ENCODE data around the gene FBH1.
"Not testable (repeated sequence)": the region's sequence is repeated elsewhere in the genome, so short reads cannot be mapped to it uniquely, and the experiment has no call there.

The FBH1 gene

DNA sequence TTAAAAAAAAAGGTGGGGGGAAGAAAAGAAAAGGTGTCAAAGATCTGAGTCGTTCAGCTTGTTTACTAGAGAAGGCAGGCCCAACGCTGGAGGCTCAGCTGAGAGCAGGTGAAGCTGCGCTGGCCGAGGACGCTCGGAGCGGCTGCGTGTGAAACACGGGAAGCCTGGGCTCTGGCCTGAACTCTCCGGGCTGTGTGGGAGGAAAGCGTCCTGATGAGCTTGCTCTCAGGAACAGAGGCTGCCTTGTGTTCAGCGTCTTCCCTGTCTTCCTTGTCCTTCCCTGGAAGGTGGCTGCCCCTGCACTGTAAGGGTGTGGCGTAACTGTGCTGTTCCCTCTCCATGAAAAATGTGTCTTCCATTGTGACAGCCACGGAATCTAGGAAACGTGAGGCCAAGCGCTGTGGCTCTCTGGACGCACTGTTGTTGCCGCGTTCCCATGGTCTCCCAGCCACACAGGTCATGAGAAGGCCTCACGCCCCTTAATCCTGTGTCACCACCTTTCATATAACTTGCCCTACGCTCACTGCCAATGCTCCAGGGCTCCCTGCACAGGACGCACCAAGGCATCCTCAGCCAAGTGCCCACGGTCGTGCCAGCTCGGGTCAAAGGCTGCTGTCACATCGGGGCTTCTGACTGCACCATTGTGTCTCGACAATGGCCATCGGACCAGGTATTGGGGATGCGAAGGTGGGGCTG, 71.5 kb downstream of the FBH1 start:
- no peak for DNase-seq

DNA sequence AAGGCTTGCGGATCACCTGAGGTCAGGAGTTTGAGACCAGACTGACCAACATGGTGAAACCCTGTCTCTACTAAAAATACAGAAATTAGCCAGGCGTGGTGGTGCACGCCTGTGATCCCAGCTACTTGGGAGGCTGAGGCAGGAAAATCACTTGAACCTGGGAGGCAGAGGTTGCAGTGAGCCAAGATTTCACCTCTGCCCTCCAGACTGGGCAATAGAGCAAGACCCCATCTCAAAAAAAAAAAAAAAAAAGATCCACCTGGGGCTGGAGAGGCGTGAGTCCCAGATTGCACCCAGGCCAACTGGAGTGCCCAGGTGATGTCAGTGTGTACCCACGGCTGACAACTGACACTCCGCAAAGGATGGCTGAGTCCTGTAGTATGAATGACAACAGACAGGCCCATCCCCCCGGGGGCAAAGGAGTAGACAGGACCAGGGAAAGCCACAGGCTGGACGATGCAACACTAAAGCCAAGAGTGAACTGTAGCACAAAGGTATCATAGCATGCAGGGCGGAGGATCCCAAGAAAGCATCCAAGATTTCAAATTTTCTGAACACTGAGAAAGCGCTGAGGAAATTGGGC, 72.4 kb downstream of the FBH1 start:
- DNase-seq = not testable (repeated sequence)

DNA sequence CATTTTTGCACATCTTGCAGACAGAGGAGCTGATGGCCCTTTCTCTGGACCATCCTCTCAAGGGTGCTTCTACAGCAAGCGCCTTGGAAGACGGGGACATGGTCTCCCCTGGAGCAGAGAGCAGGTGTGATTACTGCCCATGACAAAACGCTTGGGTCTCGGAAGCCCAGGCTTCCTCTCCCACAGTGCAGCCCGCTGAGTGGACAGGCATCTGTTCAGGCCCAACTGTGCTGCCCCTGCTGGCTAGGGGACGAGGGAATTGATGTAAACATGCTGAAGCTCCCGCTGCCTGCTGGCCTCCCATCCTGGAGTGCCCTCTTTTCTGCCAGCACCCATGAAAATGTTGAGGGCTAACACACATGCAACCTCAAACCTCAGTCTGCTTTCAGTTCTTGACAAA, 73.0 kb downstream of the FBH1 start:
- DNase-seq = no peak

GRCh38 chr10:5963591-5963990, 73.5 kb downstream of the FBH1 start:
- no peak for DNase-seq

DNA sequence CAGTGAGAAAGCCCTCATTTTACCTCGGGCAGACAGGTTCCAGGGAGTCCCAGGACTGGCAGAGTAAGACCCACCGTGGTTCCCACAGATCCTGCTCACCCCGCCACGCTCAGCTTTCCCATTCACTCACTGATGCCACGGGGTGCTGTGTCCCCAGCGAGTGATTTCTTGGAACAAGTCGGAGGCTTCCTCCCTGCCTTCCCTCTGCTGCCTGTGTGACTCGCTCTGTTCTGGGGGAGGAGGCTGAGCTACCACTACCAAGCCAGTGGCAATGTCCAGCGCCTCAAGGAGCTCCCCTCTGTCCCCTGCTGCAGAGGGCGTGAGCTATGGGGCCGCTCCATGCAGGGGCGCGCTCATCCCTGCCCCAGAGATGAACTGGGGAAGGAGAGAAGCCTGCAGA, 74.7 kb downstream of the FBH1 start:
- DNase-seq = no peak

DNA sequence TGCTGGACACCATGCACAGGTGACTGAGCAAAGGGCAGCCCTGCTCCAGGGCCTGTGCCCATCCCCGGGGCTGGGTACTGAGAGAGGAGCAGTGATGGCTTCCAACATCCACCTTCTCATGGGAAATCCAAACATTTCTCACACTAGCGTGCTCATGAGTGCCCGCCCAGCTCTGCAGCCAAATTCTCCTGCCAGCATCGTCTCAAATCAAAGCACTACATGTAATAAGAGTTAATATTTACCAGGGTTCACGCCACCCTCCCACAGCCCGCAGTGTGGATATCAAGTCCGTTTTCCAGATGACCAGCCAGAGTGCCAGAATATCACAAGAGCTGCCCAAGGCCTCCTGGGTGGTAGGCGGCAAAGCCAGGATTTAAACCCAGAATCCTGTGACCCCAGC, 75.2 kb downstream of the FBH1 start:
- DNase-seq = no peak

DNA sequence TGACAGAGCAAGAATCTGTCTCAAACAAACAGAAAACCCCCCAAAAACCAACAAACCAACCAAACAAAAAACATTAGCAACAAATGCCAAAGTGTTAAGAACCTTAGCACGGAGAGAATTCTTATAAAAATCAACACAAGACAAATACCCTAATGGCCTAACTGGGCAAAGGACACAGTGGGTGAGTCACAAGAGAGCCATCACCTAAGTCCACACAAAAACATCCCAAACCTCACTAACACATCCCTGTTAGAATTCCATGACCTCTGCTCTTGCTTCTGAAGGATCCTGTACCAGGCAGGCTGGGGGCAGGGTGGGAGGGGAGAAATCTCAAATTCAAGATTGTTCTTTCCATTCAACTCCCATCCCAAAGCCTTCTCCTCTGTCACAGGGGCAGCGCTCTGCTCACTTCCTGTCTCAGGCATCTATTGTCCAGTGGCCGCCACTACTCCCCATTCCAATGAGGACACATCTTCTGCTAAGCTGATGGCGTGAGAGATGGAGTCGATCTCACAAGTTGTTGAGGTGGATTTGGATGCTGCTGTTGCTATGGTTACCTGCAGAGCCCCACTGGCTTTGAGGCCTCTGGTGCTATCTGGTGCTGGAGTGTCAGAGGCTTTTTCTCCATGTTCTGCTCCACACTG, 78.1 kb downstream of the FBH1 start:
- no peak for DNase-seq

DNA sequence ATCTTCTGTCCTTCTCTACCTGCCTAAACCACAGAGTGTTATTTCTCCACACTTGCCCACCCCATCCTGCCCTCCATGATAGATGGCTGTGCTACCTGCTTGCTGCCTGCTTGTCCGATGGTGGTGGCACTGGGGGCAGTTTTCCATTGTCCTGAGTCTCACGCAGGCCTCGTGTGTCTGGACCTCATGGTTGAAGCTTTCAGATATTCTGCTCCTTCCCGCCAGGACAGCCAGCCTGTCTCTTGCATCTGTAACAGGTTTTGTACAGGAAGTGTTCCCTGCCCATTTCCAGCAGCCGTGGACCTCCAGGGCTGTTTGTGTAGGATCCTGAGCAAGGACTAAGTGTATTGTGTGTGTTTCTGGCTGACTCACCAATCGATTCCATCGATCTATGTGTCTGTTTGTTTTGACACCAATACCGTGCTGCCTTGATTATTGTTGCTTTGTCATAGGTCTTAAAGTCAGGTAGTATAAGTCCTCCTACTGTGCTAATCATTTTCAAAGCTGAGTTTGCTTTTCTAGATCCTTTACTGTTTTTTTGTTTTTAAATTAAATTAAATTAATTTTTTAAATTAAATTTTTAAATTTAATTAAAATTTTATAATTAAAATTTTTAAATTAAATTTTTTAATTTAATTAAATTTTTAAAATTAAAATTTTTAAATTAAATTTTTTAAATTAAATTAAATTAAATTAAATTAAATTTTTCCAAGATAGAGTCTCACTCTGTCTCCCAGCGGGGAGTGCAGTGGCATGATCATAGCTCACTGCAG, 78.8 kb downstream of the FBH1 start:
- no peak for DNase-seq

DNA sequence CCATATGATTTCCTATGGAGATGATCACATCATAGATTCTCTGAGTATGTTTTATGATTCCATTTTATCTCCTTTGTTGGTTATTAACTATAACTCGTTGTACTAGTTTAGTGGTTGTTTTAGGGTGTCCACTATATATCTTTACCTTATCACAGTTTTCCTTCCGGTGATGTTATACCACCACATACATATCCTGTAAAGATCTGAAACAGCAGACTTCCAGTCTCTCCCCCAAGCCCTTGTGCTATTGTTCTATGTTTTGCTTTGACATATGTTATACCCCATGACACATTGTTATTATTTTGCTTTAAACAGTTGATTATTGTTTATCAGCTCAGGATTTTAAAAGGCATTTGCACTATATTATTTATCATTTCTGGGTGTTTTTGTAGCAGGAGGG, 80.0 kb downstream of the FBH1 start:
- no peak for DNase-seq

DNA sequence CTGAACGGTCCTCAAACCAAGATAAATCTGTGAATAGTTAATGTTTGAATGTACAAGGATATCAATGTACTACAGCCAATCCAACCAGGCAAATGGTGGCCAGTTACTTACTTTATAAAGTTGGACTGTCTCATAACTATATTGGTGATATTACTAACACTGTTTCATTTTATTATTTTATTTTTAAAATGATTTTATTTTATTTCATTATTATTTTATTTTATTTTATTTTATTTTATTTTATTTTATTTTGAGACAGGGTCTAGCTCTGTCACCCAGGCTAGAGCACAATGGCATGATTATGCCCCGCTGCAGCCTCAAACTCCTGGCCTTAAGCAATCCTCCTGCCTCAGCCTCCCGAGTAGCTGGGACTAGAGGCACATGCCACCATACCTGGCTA, 80.5 kb downstream of the FBH1 start:
- DNase-seq = no peak

DNA sequence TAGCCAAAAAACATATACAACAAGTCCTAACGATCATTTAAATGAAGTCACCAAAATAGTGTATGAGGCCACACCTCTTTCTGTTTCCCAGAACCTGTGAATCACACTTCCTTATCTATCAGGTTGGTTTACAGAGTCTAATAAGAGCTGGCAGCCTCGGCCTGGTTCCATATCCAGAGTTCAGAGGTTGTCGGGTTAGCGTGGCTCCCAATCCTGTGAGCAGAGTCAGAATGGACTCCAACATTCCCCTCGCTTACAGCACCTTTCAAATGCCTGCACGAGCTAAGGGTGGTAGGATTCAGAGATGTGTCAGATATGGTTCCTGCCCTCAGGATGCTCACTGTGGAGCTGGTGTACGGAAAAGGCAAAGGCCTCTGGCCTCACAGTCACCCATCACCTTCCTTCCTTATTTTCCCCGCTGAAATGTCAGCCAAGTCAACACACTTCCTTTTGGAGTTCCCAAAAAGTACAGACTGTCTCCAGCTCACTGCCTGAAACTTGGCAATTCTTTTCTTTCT, 81.3 kb downstream of the FBH1 start:
- DNase-seq = no peak

DNA sequence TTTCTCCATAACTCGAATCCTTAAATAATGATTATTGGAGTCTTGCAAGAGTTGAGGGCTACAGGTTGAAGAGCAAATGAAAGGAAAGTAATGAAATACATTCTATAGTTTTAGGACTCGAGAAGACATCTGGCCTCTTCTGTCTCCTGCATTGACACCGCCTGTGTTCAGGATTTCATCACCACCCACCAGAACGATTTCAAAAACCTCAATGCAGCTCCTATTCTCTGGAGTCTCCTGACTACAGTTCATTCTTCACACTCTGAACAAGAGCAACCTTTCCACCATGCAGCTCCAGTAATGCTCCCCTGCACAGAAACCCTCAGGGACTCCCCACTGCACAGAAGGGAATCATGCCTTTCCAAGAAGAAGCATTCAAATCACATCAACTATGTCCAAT, 81.8 kb downstream of the FBH1 start:
- no peak for DNase-seq

DNA sequence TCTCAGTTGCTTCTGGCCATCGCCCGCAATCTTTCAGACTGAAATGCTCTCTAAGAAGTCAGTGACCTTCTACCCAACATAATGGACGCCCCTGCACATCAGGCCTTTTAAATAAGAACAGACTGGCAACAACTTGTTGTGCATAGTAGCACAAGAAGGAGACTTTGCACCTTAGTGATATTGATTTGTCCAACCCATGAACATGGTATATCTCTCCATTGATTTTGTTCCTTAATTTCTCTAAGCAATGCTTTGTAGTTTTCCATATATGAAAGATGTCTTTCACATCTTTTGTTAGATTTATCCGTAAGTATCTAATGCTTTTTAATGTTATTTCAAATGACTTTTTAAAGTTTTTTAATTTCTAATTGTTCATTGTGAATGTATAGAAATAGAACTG, 83.0 kb downstream of the FBH1 start:
- DNase-seq = no peak

DNA sequence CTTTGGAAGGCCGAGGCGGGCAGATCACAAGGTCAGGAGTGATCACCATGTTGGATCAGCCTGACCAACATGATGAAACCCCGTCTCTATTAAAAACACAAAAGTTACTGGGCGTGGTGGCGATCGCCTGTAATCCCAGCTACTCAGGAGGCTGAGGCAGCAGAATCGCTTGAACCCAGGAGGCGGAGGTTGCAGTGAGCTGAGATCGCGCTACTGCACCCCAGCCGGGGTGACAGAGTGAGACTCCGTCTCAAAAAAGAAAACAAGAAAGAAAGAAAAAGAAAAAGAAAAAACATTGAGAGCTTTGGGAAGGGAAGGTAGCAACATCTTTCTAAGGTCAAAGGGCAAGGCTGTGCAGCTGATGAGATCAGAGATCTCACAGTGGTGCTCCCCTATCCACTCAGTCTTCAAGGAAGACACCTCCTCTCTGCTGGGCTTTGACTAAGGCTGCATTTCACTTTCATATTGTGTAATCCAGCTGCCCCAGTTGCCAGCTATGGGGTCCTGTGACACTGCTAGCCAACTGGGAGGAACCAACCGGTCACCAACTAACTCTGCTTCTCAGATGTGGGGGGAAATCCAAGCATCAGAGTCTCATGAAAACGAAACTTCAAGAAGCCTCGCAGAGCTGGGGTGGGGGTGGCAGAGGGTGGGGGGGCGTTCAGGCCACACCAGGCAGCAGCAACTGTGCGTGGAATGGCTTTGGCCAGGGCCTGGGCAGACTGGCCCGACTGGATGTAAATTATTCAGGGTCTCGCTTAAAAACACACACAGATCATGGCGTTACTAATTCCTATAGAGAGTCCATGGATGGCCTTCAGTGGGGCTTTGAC, 85.8 kb downstream of the FBH1 start:
- peak; percentile 47 for DNase-seq

GRCh38 chr10:5976512-5977470, 86.7 kb downstream of the FBH1 start:
- DNase-seq = peak; percentile 55

DNA sequence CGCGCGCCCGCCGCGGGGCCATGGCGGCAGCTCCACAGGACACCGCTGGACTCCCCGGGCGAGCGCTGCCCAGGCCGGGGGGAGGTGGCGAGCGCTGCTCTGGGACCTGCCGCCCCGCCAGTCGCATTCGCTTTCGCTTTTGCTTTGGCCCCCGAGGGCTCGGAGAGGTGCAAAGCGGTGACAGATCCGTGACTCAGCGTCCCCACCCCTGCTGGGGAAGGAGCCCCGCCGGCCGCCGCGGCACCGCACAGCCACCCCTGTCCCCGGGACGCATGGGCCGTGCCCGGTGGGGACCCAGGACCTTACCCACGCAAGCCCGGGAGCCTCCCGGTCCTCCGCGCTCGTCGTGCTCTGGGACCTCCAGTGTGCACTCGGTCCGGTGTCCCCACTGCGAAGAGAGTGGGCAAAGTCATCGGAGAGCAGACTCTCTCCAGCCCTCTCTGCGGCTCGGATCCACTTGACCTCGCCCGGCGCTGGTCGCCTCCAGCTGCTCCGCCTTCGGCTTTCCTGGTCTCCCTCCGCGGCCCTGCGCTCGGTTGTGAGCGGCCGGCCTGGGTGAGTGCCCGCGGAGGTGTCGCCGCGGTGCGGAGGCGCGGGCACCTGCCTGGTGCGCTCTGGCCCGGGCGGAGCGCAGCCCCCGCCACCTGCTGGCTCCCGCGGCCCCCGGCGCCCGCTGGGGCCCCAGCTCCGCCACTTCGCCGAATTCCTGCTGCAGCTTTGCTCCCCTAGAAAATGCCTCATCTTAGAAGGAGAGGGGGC, 87.6 kb downstream of the FBH1 start, which contains the start of gene IL15RA:
IL15RA (minus strand) TSS at position 73 of the 759 bp plus-strand sequence; CDS start at position 22, 51 bp downstream.
- peak; percentile 92 for DNase-seq

- DNase-seq = no peak
Observed at GRCh38 chr10:5978230-5978489, 88.1 kb downstream of the FBH1 start.

- DNase-seq = no peak
Observed at GRCh38 chr10:5981529-5981928, 91.5 kb downstream of the FBH1 start.

DNA sequence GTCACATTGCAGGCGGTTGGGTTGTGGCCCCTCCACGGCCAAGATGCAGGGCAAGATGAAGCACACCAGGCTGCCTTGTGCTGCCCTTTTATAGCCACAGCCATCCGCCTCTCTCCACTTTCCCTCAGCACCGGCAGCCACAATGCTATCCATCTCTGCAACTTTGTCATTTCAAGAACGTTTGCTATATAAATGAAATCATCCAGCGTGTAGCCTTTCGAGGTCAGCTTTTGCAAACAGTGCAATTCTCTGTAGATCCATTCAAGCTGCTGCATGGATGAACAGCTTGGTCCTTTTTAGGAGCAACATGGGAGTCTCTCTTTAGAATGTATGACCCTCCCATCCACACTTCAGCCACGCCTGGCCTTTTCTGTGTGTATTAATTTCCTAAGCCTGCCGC, 93.7 kb downstream of the FBH1 start:
- DNase-seq = no peak

DNA sequence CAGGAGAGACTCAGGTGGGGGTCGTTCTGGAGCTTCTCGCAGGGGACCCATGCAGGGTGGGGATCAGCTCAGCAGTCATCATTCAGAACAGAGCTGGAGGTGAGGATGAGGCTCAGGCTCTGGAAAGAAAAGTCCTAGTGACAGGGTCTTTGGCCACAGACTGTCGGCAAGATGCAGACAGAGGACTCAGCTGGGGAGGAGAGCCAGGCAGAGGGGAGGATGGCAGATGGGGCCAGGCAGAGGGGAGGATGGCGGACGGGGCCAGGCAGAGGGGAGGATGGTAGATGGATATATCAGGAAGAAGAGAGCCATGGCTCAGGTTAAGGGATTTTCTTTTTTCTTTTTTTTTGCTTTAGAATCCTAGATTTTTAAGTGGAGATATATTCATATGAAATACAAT, 95.0 kb downstream of the FBH1 start:
- no peak for DNase-seq

All from stimulated activated CD4-positive, alpha-beta T cell treated with anti-CD3 and anti-CD28 coated beads, Interleukin-4, amount 100 ng/mL, for 1 hour (primary cell).